GM23338 (cell line): ENCODE measurements around the gene NEMP1.

Experiments used
- EZH2 ChIP-seq: fragments of 200-600 bp; sonication (generic); IDR thresholded peaks from one replicate; pipeline ENCODE4 v1.8.0; 2017; ENCODE audit warnings: antibody characterized with exemption, mild to moderate bottlenecking, low read depth; ENCODE audit not compliant: unreplicated experiment
- EZH2phosphoT487 ChIP-seq: fragments of 200-600 bp; sonication (generic); IDR thresholded peaks from one replicate; pipeline ENCODE4 v1.8.1; 2018; ENCODE audit warnings: antibody characterized with exemption; ENCODE audit not compliant: unreplicated experiment
- TF ChIP-seq, protein P1 (sequence below), 2 experiments: fragments of 200-600 bp in 1 of 2; sonication (generic) in 1 of 2; conservative IDR thresholded peaks; 2 replicates each; pipeline versions ENCODE4 v1.5.1 to v1.6.1; 2016 to 2017; ENCODE audit warnings: antibody characterized with exemption in 2 of 2, low read depth in 2 of 2, mild to moderate bottlenecking in 2 of 2, moderate library complexity in 1 of 2
- TF ChIP-seq, protein P2 (sequence below): IDR thresholded peaks from 2 replicates; pipeline ENCODE4 v1.6.1; 2016; ENCODE audit warnings: antibody characterized with exemption

DNA sequence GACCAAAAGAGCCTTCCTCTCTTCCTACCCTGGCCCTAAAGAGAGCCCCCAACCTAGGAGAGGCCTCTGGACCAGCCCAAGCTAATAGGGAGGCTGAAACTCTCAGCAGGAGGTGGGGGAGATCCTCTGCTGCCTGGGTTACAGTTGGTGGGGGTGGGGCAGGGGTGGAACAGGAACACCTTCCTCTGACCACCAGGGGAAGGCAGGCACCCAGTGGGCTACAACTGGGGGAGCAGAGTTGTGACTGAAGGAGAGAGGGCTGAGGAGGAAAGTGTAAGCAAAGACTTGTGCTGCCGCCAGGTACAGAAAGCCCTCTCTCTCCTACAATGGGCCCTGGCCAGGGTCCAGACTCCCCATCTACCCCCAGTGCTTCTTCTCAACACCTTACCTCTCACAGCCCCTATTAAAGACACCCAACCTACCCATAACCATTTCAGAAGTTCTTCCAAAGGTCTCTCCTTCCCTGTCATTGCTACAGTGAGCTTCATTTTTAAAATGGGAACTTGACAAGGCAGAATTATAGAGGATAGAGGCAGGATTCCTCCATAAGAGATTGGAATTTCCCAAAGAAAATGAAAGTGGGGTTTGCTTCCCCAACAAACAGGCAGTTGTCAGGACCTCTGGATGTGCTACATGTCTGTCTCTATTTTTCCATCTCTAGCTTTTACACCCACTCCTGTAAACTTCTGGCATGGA is 30.0 kb downstream of the NEMP1 start:
- TF ChIP-seq, protein P1, sequence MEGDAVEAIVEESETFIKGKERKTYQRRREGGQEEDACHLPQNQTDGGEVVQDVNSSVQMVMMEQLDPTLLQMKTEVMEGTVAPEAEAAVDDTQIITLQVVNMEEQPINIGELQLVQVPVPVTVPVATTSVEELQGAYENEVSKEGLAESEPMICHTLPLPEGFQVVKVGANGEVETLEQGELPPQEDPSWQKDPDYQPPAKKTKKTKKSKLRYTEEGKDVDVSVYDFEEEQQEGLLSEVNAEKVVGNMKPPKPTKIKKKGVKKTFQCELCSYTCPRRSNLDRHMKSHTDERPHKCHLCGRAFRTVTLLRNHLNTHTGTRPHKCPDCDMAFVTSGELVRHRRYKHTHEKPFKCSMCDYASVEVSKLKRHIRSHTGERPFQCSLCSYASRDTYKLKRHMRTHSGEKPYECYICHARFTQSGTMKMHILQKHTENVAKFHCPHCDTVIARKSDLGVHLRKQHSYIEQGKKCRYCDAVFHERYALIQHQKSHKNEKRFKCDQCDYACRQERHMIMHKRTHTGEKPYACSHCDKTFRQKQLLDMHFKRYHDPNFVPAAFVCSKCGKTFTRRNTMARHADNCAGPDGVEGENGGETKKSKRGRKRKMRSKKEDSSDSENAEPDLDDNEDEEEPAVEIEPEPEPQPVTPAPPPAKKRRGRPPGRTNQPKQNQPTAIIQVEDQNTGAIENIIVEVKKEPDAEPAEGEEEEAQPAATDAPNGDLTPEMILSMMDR (conservative IDR thresholded peaks at IDR 0.05; ENCODE audit: low read depth in 2 of 2): no peak
- no peak for TF ChIP-seq EZH2phosphoT487
- no peak for TF ChIP-seq EZH2
- TF ChIP-seq, protein P2, sequence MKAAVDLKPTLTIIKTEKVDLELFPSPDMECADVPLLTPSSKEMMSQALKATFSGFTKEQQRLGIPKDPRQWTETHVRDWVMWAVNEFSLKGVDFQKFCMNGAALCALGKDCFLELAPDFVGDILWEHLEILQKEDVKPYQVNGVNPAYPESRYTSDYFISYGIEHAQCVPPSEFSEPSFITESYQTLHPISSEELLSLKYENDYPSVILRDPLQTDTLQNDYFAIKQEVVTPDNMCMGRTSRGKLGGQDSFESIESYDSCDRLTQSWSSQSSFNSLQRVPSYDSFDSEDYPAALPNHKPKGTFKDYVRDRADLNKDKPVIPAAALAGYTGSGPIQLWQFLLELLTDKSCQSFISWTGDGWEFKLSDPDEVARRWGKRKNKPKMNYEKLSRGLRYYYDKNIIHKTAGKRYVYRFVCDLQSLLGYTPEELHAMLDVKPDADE: no peak
